Activated CD4-positive, alpha-beta T cell treated with anti-CD3 and anti-CD28 coated beads for 48 hours (primary cell): ENCODE measurements around the gene XIRP1.

Source experiments
- DNase-seq: peaks from one replicate; pipeline ENCODE4 v3.0.0-alpha.2; 2020

XIRP1 gene

DNA sequence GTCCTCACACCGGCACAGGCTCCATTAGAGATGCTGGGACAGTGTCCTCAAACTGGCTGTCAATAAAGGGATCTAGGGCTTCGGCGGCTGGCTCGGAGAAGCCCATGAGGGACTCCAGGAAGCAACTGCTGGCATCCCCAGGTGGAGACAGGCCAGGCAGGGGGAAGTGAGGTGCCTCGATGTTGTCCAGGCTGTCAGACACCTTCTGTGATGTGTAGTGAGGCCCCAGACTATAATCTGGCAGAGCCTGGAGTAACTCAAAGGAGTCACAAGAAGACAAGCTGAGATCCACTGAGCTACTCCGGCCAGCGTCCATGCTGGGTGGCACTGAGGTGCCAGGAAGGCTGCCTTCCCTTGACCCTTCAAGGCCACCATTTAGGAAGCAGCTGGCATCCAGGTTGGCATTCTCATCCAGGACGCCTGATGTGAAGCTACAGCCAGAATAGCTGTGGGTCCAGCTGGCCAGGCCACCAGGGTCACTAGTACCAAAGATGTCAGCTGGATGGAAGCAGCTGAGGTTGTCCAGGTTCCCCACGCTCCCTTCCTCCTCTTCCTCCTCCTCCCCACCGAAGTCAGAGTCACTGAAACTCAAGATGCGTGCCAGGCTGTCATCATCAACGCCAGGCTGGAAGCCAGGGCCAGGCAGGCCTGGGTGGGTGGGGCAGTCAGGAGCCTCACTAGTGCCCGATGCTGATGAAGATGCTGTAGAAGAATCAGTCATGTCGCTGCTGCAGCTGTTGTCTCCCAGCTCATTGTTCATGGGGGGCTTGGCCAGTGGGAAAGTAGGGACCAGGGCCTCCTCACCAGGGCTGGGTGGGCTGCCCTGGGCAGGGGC is 49.1 kb downstream of the XIRP1 start:
- no peak for DNase-seq

DNA sequence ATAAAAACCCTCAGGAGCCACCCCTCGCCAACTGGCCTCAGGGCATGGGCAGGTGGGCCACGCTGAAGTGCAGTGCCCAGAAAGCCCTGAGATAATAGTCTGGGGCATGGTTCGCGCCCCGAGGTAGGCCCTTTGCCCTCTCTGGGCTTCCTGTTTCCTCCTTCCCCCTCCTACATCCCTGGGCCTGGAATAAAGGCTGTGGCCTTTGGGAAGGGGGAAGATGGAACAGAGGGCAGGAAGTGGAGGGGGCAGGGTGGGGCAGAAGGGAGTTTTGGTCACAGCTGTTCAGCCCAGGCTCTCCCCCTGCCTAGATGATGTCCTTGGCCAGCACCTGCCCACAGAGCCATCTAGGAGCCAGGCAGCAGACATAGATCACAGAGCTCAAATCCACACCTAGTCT is 50.3 kb downstream of the XIRP1 start:
- no peak for DNase-seq

DNA sequence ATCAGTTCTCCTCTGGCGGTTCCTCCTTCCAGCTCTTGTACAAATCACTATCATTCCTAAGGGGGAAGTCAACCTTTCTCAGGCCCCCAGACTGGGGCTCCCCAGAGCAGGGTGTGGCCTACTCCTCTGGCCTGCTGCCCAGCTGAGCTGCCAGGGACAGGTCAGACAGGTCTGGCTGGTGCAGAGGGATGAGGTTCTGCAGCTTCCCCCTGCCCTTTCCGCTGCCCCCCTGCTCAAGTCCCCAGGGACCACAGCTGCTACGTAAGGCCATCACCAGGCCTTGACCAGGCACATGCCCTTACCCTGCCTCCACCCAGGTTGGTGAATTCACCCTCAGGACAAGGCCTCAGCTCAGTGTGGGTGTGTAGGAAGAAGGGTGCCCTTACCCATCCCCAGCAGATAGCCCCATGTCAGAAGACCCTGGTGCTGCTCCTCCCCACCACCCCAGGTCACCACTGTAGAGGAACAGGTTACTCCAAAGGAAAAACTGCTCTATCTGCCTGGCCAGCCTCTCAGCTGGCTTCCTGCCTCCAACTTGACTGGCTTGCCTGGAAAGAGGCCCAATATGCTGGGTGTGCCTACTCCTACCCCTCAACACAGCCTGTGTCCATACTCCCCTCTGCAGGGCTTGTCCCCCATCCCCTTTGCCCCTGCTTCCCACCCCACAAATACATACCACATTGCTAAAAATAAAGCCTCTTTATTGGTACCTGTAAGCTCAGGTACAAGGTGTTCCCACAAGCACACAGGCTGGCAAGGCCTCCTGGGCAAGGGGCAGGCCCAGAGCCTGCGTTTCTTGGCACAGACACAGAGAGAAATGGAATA is 51.0 kb downstream of the XIRP1 start:
- DNase-seq: no peak

DNA sequence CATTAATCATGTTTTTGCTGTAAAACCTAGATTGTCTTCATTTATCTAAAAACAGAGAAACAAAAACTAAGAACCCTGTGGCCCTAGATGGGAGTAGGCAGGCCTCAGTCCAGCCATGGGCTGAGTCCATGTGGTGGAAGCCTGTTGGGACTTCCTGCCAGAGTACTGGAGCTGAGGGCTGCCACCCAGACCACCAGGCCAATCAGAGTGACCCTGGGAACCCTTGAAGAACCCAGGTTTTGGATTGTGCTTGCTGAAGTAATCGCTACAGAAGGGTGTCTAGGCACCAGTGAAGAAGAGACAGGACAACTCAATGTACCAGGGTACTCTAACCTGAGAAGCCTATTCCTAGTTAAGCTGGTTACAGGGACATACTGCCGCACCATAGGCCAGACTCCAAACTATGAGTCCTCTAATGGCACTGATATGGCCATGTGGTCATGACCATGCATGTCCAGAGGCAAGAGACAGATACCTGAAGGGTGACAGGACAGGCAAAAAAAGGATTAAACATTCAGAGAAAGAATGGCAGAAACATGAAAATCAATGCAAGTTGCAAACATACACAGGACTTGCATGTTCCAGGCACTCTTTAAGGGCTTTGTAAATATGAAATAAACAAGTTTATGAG is 51.9 kb downstream of the XIRP1 start:
- DNase-seq: no peak

DNA sequence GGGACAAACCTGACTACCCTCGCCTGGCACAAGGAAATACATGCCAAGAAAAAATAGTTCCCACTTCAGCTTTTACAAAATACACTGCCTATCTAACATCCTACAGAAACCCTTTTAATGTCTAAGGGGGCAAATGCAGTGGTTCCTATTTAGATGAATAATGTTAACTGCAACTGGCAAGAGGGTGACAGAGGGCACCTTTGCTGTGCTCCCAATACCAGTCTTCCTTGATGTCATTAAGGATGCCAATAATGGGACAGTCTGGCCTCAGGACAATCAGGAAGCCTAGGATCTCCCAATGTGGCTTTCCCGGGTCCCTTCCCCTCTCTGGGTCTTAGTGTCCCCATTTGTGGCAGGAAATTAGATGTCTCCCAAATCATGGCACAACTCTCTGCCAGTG is 53.0 kb downstream of the XIRP1 start:
- DNase-seq: no peak

DNA sequence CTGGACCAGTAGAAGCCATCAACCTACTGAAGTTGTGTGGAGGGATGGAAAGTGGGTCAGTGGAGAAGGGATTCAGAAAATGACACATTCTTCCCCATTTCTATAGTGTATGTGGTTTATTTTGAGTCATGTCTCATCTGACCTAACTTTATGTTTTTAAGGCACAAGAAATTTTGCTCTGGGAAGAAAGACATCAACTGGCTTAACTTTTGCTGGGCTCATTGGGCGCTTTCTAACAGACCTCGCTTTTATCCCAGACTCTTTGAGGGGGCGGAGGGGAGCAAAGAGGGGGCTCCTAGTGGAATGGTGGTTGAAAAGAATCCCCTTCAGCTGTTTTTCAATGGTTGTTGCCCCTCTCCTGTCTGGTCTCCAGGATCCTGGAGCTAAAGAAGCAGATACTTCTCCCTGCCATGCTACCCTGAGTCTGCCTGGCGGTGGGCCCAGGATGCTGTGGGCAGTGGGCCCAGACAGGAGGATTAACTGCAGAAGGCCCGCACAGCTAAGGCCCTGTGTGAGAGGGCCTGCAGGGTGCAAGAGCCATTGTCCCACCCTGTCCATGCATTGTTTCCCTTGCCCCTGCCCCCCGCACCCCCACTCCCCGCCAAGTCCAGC is 53.5 kb downstream of the XIRP1 start:
- DNase-seq: no peak

DNA sequence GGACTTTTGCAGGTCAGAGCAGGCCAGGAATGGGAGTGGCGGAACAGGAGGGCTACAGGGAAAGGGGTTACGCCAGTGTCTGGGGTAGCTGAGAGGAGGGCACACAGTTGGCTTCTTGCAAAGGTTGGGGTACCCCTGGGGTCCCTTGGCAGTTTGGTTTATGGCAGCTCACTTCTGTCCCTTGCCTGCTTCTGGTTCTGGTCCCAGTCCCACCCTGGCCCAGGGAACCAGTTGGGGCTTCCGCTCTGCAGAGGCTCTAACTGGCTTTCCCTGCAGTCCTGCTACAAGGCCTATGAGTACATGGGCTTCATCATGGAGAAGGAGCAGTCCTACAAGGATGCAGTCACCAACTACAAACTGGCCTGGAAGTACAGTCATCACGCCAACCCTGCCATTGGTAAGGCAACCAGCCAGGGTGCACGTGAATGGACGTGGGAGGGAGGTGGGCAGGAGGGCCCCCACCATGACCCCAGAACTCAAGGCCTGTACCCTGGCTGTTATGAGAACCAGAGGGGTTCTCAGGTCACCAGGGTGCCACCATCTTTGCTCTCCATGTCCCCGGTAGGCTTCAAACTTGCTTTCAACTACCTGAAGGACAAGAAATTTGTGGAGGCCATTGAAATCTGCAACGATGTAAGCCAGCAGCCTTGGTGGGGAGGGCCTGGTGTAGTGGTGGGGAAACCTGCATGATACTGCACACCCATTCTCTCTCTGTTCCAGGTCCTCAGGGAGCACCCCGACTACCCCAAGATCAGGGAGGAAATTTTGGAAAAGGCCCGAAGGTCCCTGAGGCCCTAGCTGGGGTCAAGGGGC is 54.2 kb downstream of the XIRP1 start:
- no peak for DNase-seq

DNA sequence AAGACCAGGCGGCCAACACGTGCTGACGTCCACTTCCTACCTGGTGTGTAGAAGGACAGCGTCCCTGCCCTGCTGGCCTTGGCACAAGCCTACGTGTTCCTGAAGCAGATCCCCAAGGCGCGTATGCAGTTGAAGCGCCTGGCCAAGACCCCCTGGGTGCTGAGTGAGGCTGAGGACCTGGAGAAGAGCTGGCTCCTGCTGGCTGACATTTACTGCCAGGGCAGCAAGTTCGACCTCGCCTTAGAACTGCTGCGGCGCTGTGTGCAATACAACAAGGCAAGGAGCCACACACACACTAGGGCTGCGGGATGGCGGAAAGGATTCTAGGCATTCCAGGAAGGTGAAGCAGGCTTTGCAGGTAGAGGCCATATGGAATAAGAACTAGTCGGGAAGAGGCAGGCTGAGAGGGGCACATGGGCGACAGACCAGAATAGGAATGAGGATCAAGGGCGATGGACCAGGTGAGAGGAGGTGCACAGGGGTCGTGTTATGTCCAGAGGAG is 54.9 kb downstream of the XIRP1 start:
- DNase-seq: no peak

DNA sequence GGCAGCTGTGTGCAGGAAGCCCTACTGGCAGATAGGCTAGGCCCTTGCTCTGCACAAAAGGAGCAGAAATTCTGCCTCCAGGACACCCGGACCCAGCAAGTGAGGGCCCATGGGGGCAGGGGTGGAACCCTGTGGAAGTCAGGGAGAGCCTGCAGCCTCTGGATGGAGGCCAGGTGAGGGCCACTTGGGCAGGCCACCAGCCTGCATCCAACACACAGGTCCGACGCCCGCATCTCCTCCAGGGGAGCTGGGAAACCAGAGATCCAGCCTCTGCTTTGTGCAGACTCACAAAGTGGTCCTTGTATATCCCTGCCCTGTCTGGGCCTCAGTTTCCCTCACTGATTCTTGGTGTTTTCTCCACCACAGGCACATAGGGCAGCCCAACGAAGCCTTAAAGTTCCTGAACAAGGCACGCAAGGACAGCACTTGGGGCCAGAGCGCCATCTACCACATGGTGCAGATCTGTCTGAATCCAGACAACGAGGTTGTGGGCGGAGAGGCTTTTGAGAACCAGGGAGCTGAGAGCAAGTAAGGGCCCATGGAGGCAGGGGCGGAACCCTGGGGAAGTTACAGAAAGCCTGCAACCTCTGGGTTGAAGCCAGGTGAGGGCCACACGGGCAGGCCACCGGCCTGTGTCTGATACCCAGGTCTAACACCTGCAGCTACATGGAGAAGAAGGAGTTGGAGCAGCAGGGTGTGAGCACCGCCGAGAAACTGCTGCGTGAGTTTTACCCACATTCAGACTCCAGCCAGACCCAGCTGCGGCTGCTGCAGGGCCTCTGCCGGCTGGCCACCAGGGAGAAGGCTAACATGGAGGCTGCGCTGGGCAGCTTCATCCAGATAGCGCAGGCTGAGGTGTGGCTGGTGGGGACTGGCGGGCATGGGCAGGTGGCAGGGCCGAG is 55.6 kb downstream of the XIRP1 start:
- DNase-seq: no peak

DNA sequence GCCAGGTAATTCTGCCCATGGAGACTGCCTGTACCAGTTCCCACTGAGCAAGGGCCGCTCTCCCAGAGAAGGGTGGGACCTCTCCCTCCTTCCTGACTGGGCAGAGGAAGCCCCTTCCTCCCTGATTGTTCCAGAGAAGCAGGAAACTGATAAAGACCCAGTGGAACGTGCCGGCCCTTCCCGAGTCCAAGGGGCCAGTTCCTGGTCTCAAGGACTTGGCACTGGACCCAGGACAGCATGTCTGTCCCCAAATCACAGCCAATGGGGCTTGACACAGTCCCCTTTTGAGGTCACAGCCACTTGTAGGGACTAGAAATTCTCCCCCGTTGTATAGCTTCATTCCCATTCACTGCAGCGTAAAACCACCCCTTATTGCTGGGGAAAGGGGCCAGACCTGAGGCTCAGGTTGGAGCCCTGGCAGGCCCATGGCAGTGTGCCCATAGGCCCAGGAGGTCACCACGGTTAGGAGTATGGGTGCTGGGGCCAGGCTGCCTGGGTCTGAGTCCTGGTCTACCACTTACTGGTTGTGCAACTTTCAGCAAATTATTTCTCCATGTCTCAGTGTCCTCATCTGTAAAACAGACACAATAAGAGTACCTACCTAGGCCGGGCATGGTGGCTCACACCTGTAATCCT is 57.1 kb downstream of the XIRP1 start:
- no peak for DNase-seq

DNA sequence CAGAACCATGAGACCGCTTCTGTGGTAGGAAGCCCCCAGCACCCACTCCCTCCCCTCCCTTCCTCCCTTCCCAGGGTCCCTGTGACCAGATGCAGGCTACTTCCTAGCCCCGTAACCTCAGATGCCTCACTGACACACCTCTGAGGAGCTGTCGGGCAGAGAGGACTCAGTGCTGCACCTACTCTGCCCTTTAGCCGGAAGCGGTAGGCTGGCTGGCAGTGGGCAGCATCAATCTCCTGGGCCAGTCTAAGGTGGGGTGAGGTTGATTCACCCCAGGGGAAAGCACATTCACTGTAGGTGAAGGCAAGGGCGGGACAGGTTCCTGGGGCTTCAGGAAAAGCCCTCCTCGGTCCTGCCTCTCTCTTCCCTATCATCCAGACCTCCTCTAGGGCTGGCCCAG is 58.1 kb downstream of the XIRP1 start:
- DNase-seq: no peak

DNA sequence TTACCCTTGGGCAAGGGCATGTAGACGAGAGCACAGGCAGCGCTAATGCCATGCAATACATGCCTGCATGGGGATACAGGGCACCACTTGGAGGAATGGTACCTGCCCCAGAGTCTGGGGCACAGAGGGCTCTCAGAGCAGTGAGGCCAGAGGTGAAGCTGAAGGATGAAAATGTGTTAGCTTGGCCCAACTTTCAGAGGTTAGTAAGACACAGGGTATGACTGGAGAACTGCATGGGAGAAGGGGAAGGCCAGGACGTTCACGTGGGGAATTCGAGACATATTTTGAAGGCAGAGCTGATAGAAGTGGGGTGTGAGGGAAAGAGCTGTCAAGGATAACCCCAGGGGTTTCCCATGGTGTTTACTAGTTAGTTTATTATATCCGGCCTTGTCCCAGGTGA is 58.6 kb downstream of the XIRP1 start:
- no peak for DNase-seq
